Middle frontal gyrus (tissue), 1 donor: ENCODE measurements around the gene SYT9.
A peak's percentile ranks its signal among the peaks of the same experiment; 100 is the strongest.
"Not testable (repeated sequence)": the region's sequence is repeated elsewhere in the genome, so short reads cannot be mapped to it uniquely, and the experiment has no call there.

Experiments
- DNase-seq: peaks from one replicate; pipeline ENCODE4 v3.0.0-alpha.2; 2015; ENCODE audit warnings: low spot score; ENCODE audit errors: extremely low spot score

The SYT9 gene

DNA sequence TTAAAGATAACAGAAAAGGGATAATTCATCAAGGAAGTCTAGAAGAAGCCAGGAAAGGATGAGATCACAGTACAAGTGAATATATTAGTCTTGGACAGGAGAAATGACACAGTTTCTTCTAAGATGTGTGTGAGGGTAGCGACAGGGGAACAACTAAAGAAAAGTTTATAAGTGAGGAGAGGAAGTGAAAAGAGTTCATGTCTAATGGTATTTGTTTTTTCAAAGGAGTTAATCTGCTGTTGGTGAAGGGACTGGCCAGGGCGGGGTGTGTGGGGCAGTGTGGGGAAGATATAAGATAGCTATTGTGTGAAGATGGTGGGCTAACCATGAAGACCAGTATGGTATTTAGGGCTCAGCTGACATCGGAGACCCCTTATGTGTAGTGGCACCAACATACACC lies 254.5 kb downstream of the SYT9 start:
- no peak for DNase-seq

DNA sequence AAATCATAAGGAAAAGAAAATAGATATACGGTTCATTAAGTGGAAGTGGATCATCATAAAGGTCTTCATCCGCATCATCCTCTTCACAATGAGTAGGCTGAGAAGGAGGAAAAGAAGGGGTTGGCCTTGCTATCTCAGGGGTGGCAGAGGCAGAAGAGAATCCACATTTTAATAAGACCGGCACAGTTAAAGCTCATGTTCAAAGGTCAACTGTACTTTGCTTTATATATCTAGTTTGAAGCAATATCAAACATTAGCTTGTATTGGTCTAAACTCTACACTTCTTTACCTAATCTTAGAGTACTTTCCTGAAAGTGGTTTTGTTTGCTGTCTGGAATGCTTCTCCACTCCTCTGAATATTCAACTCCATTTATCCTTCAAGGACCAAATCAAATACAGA lies 256.4 kb downstream of the SYT9 start:
- DNase-seq: no peak

GRCh38 chr11:7509966-7510365 lies 258.3 kb downstream of the SYT9 start:
- DNase-seq: no peak

DNA sequence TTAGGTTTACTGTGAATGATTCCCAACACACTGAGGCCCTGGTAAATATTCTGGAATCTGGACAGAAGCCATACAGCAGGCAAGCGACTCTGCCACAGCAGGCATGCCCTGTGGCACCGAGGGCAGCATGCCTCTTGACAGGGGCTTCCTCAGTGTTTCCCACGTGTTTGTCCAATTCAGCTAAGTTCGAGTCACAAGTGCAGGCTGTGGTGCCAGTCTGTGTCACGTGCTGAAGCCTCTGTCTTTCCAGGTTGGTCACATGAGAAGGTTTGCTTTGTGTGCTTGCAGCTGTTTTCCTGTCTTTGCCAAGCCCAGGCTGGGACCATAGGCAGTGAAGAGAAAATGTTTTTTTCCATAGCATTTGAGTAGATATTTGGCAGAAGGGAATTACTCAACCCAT lies 259.7 kb downstream of the SYT9 start:
- peak; percentile 72 for DNase-seq

- DNase-seq: peak; percentile 5
Measured at GRCh38 chr11:7512525-7513233, 261.0 kb downstream of the SYT9 start.

- DNase-seq: peak; percentile 33
Measured at GRCh38 chr11:7513234-7514098, 261.8 kb downstream of the SYT9 start, which contains the start of gene PPFIBP2. PPFIBP2 (plus strand) TSS chr11:7513999; CDS start chr11:7549476, 35,477 bp downstream.

DNA sequence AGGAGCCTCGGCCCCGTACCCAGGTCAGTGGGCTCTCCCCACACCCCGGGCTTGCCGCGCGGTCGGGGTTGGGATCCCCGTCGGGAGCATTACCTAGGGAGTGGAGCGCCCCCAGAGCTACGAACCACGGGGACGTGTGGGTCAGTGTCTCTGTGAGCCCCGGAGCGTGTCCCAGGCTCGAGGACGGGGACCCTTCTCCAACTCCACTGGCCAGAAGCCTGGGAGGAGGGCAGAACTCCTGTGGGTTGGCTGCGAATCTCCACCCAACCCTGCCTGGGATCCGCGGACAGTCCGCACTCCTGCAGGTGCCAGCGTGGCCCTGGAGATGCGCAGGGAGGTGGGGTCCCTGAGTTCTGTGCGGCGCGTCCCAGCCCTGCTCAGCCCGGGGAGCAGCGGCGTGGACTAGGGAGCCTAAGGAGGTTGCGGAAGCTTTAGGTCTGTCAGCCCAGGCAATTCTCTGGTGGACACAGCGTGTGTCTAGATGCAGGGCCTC lies 262.4 kb downstream of the SYT9 start:
- no peak for DNase-seq

DNA sequence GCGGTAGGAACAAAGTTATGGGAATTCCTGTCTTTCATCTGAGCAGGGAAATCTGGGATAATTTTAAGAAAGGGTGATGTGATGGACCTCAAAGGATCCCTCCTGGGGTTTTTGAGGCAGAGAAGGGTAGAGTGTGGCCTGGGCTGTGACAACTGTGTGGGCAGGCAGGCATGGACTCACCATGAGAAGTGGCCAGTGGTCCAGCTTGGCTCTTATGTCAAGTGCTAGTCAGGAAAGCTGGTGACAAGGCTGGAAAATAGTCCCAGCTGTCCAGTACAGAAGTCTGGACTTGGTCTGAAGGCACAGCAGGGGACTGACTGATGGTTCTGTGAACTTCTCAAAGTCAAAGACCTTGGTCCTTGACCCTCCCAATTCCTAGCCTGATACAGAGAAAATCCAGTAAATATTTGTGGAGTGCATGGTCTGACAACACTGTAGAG lies 263.8 kb downstream of the SYT9 start:
- no peak for DNase-seq

GRCh38 chr11:7516475-7516874 lies 264.8 kb downstream of the SYT9 start:
- no peak for DNase-seq

- not testable (repeated sequence) for DNase-seq
Measured at GRCh38 chr11:7517743-7518142, 266.0 kb downstream of the SYT9 start.
